IPS-20b (cell line): ENCODE data around the gene CABP1.

Source experiments
- H3K27ac ChIP-seq: one replicate; pipeline ENCODE4 v1.5.1; 2013; ENCODE audit warnings: low read length
- H3K27me3 ChIP-seq: 2 replicates; pipeline ENCODE4 v1.6.1; 2013; ENCODE audit warnings: mild to moderate bottlenecking, low read length, inconsistent platforms; ENCODE audit not compliant: insufficient read depth
- H3K36me3 ChIP-seq: 2 replicates; pipeline ENCODE4 v1.6.1; 2013; ENCODE audit warnings: low read depth, mild to moderate bottlenecking, inconsistent platforms, low read length, moderate library complexity; ENCODE audit not compliant: insufficient read depth
- H3K4me1 ChIP-seq: 2 replicates; pipeline ENCODE4 v1.6.1; 2013; ENCODE audit warnings: mild to moderate bottlenecking, control low read depth, inconsistent platforms, low read length, moderate library complexity; ENCODE audit not compliant: insufficient read depth
- H3K4me3 ChIP-seq: 2 replicates; pipeline ENCODE4 v1.5.1; 2013; ENCODE audit warnings: mild to moderate bottlenecking, low read length, inconsistent platforms
- H3K9ac ChIP-seq: 2 replicates; pipeline ENCODE4 v1.6.1; 2013; ENCODE audit warnings: low read depth, mild to moderate bottlenecking, inconsistent platforms, low read length, moderate library complexity
- H3K9me3 ChIP-seq: 2 replicates; pipeline ENCODE4 v1.6.1; 2013; ENCODE audit warnings: mild to moderate bottlenecking, low read depth, low read length, inconsistent platforms; ENCODE audit not compliant: insufficient read depth

Gene CABP1

DNA sequence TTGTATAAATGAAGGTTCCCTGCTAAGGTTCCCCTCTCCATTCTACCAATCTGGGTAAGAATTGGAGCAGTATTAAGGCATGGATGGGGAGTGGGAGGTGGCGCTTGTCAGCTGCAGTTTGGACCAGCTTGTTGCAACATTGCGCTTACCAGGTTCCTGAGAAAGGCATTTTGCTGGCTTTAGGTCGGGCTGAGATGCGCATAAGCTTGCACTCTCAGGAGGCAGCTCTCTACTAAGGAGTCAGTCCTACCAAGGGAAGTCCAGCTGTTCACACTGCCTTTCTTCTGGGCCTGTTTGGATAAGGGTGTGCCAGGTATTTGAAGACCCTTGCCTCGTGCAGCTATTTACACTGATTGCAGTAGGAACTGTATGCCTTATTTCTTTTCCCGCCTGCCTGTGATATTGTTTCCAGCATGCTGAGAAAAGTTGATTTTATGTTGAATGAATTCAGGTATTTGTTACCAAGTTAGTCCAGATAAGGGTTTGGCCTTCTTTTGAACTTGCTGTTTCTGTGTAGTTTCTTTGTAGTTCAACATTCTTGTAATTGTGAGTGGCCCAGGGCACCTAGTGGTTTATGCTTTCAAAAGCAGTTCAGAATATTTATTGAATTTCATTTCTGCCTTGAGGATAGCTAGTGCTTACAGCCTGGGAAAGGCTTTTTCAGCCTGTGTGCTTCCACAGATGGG lies 49.1 kb downstream of the CABP1 start:
- peaks cover 9% of the 10 kb centered on the region for H3K36me3 ChIP-seq
- peak overlapping the region; percentile 88 for H3K4me3 ChIP-seq
- H3K27me3 ChIP-seq: no peaks in the 10 kb centered on the region
- H3K9ac ChIP-seq: peak overlapping the region; percentile 91; the same call in 1 of the 2 replicates
- peaks cover 55% of the 10 kb centered on the region for H3K4me1 ChIP-seq
- no peak overlapping the region for H3K27ac ChIP-seq
- H3K9me3 ChIP-seq: no peaks in the 10 kb centered on the region

DNA sequence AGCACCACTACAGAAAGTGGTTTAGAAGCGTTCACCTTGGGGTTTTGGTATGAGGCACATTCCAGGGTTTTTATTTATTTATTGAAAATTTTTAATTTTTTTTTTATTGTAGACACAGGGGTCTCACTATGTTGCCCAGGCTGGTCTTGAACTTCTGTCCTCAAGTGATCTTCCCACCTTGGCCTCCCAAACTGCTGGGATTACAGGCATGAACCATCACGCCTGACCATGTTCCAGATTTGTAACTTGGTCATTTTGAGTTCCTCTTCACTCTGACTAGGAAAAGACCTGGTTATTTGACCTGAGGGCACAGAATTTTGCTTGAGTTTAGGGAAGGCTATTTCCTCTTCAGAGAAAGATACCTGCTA lies 49.6 kb downstream of the CABP1 start:
- Histone ChIP-seq H3K9me3 (no peaks in the 10 kb centered on the region), H3K27ac (no peak overlapping the region), H3K4me1 (peaks cover 57% of the 10 kb centered on the region), H3K9ac (no peak overlapping the region), H3K4me3 (peak overlapping the region; percentile 88), H3K36me3 (peaks cover 14% of the 10 kb centered on the region), H3K27me3 (no peaks in the 10 kb centered on the region)

DNA sequence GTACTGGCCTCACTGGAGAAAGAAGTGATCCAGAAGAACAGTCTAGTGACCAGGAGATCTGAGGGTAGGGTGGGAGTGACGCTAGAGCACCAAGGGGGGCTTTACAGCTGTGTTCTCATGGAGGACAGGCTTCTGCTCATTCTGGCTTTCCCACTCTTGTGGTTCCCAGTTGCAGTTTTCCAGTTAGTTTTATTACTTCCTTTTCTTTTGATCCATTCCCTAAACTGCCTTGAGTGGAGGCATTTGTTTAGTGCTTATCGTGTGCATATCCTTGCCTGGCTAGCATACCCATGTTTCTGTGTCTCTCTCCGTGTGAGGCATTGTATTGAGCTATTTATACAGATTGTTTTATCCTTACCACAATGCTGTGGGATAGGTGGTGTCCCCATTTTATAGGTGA lies 50.6 kb downstream of the CABP1 start:
- Histone ChIP-seq H3K4me1 (peaks cover 54% of the 10 kb centered on the region), H3K36me3 (peaks cover 23% of the 10 kb centered on the region)

DNA sequence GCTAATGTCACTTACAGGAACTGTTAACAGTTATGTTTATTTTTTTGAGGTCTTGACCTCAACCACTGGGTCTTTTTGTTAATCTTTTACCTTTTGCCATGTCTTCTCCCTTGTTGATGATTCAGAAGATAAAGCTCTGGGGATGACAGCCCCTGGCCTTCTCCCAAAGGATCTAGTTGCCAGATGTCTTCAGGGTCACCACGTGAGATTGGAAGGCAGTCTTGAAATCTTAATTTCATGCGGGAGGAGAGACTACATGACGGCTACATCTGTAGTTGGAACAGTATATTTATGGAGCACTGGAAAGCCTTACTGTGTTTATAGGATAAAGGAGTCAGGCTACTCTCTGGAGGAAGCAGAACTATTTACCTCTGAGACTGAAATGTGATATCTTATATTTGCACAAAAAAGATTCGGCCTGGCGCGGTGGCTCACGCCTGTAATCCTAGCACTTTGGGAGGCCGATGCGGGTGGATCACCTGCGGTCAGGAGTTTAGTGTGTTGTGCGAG lies 52.2 kb downstream of the CABP1 start:
- H3K36me3 ChIP-seq: peaks cover 39% of the 10 kb centered on the region
- H3K4me3 ChIP-seq: no peak overlapping the region
- H3K27me3 ChIP-seq: no peaks in the 10 kb centered on the region
- peak overlapping the region; percentile 82 for H3K27ac ChIP-seq
- peak overlapping the region; percentile 13; the same call in 1 of the 2 replicates for H3K9ac ChIP-seq
- H3K9me3 ChIP-seq: no peaks in the 10 kb centered on the region
- H3K4me1 ChIP-seq: peaks cover 54% of the 10 kb centered on the region

More for the DNA sequence above, 50.6 kb downstream of the CABP1 start:
- Histone ChIP-seq H3K4me3 (0 out of 2 replicates have a peak overlapping the region, but pooled peaks have one; percentile 8), H3K27ac (no peak overlapping the region), H3K9ac (peak overlapping the region; percentile 4; the same call in 1 of the 2 replicates), H3K27me3 (no peaks in the 10 kb centered on the region), H3K9me3 (no peaks in the 10 kb centered on the region)

DNA sequence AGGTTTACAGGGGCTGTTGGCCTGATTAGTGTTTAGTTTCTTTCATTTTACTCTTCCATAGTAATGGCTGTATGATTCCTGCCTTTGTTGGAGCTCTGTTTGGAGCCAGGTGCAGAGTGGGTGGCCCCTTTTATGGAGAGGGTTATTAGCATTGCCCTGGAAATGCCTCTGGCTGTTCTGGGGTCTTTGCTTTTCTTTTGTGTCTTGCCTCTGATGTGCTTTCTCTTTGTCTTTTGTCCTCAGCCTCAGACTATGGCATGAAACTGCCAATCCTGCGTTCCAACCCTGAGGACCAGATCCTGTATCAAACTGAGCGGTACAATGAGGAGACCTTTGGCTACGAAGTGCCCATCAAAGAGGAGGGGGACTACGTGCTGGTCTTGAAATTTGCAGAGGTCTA lies 53.4 kb downstream of the CABP1 start:
- H3K9me3 ChIP-seq: no peaks in the 10 kb centered on the region
- peak overlapping the region; percentile 13; the same call in 1 of the 2 replicates for H3K9ac ChIP-seq
- peak overlapping the region; percentile 34 for H3K4me3 ChIP-seq
- peaks cover 52% of the 10 kb centered on the region for H3K36me3 ChIP-seq
- peaks cover 46% of the 10 kb centered on the region for H3K4me1 ChIP-seq
- H3K27ac ChIP-seq: peak overlapping the region; percentile 58
- no peaks in the 10 kb centered on the region for H3K27me3 ChIP-seq

DNA sequence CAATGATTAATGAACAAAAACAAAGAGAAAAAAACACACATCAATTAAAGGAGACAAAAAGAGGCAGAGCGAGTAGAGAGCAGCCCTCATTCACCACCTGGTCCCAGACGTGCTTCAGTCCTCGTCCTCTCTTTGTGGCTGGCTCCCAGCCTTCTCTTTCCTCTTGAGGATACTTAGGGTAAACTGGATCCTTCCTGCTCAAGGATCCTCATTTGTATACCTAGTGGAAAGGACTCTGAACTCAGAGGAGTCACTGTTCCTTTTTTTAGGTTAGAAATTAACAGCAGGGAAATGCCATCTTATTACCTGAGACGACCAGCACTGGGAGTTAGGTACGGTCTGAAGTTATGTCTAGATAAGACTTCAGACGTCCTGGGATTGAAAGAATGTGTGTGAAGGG lies 56.2 kb downstream of the CABP1 start:
- no peaks in the 10 kb centered on the region for H3K27me3 ChIP-seq
- peaks cover 77% of the 10 kb centered on the region for H3K36me3 ChIP-seq
- no peak overlapping the region for H3K27ac ChIP-seq
- no peaks in the 10 kb centered on the region for H3K9me3 ChIP-seq
- peaks cover 23% of the 10 kb centered on the region; the same call in 1 of the 2 replicates for H3K4me1 ChIP-seq
- H3K9ac ChIP-seq: no peak overlapping the region
- no peak overlapping the region for H3K4me3 ChIP-seq

DNA sequence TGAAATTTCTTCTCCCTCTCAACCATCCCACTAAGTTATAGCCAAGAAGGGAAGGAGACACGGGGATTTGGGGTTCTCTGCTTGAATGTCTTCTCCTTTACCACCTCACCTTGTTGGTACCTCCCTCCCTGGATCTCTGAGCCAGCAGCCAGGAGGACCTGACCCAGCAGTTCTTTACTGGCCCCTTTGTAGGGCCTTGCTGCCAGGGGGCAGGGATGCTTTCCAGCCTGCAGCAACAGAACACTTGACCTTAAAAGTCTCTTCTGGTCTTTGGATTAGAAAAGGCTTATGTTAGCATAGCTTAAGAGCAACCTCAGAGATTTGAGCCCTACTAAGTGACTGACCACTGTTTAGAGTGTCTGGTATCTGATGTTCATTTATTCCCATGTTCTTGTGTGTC lies 56.9 kb downstream of the CABP1 start:
- Histone ChIP-seq H3K9ac (no peak overlapping the region), H3K27me3 (no peaks in the 10 kb centered on the region), H3K4me1 (peaks cover 21% of the 10 kb centered on the region; the same call in 1 of the 2 replicates), H3K36me3 (peaks cover 84% of the 10 kb centered on the region), H3K4me3 (no peak overlapping the region), H3K9me3 (no peaks in the 10 kb centered on the region), H3K27ac (no peak overlapping the region)

DNA sequence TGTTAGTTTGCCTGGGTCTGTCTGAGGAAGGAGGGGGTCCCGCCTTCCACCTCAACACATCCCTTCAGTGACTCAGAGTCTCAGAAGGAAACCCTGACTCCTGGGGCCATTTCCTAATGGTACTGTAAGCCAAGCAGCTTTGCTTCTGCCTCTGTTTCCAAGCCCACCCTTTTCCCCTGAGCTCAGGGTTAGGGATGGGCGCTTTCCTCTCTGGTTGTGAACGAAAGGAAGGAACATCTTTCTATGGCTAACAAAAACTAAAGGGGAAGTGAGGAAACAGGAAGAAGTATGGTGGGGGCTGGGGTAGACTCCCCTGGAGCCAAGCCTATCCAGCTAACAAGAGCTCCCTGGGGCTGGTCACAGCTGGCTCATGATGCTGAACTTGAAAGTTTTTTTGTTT lies 58.2 kb downstream of the CABP1 start:
- Histone ChIP-seq H3K27ac (no peak overlapping the region), H3K9ac (no peak overlapping the region), H3K27me3 (no peaks in the 10 kb centered on the region), H3K36me3 (peaks cover 97% of the 10 kb centered on the region), H3K4me1 (peaks cover 8% of the 10 kb centered on the region; the same call in 1 of the 2 replicates), H3K9me3 (no peaks in the 10 kb centered on the region), H3K4me3 (no peak overlapping the region)

DNA sequence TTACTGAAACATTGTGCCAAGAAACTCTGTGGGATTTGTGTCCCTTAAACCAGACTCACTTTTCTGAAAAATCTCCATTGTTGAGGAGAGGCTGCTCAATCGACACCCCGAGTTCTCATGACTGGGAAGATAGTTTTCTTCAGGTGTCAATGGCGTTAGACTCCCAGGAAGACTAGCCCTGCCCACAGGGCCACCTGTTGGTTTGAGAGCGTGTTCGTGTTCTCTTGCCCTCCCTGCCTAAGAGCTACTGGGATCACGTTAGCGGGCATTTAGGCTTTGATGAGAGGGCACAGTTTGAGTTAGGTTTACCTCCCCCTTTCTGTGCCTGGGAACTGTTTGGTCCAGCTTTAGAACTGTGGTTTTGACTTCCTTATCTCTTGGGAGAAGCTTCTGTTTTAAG lies 59.1 kb downstream of the CABP1 start:
- Histone ChIP-seq H3K4me3 (no peak overlapping the region), H3K27me3 (no peaks in the 10 kb centered on the region), H3K9me3 (no peaks in the 10 kb centered on the region), H3K27ac (no peak overlapping the region), H3K36me3 (peaks cover 93% of the 10 kb centered on the region), H3K4me1 (peaks cover 1% of the 10 kb centered on the region; the same call in 1 of the 2 replicates), H3K9ac (no peak overlapping the region)

DNA sequence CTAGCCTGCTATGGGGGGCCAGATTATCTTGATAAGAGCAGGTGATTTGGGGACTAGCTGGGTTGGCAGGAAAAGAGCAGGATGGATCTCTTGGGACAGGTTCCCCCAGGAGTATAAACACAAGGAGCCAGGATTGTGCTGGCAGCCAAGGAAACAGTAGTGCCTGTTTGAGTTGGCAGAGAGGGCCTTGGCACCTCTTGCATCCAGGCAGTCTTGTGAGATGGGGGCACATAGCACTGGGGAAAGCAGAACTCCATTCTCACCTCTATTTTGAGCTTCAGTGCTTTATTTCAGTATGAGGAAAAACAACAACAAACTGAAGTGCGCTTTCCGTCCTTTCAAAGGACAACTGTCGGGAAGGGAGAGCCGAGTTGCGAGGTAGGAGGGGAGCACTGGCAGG lies 60.5 kb downstream of the CABP1 start:
- no peaks in the 10 kb centered on the region for H3K4me1 ChIP-seq
- no peaks in the 10 kb centered on the region for H3K27me3 ChIP-seq
- no peak overlapping the region for H3K4me3 ChIP-seq
- no peak overlapping the region for H3K27ac ChIP-seq
- H3K9ac ChIP-seq: no peak overlapping the region
- H3K9me3 ChIP-seq: no peaks in the 10 kb centered on the region
- H3K36me3 ChIP-seq: peaks cover 83% of the 10 kb centered on the region

DNA sequence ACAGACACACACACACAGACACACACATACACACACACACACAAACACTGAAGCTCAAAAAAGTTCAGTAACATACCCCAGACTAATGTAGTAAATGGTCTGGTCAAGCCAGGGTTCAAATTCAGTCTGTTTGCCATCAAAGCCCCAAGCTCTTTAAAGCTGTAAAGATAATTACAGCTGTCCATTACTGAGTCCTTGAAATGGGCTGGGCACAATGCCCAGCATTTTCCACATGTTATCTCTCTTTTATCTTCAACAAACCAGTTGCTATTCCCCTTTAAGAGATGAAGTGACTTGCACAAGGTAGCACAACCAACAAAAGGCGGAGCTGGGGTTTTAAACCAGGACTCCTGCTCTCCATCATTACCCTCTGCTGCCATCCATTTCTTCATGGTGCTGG lies 62.2 kb downstream of the CABP1 start:
- Histone ChIP-seq H3K9ac (no peak overlapping the region), H3K36me3 (peaks cover 65% of the 10 kb centered on the region), H3K27me3 (no peaks in the 10 kb centered on the region), H3K27ac (no peak overlapping the region), H3K9me3 (no peaks in the 10 kb centered on the region), H3K4me3 (no peak overlapping the region), H3K4me1 (no peaks in the 10 kb centered on the region)

DNA sequence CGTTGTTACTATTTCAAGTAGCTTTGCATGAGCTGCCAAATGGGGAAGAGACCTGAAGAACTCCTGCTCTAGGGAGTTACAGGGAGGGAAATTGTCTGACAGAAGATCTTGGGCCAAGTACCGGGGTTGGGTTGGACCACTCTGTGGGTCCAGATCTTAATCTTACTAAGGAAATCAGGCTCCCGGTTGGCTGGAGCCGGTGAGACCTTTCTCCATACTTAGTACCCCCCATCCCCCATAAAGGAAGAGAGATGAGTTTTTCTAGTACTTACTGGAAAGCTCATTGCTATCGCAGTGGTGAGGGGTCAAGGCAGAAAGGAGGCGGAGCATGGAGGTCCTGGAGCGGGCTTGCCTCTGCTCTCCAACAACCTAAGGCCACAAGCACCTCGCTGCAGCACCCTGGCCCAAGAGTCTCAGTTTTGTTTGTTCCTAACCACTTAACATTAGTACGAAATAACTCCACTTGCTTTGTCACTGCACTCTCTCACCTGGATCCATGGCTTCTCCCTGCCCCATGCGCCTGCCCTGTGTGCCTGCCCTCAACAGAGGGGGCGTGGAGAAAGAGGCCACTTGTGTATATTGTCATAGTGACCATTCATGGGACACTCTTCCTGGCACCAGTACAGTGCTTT lies 63.0 kb downstream of the CABP1 start:
- Histone ChIP-seq H3K27me3 (no peaks in the 10 kb centered on the region), H3K36me3 (peaks cover 57% of the 10 kb centered on the region), H3K9me3 (no peaks in the 10 kb centered on the region), H3K4me1 (no peaks in the 10 kb centered on the region), H3K27ac (no peak overlapping the region), H3K4me3 (no peak overlapping the region), H3K9ac (no peak overlapping the region)
